K562 treated with DMSO at 1 percent for 12 hours (cell line): ENCODE measurements around the gene MR1. TPM values are rescaled to one million over a fixed set of nuclear protein-coding genes. Genes with fewer than 3 reads are reported as not detected.

Experiments
- total RNA-seq: library from RNA; unstranded; fragments of 300-600 nt; gene quantifications from 2 replicates; pipeline ENCODE4 v1.2.3, GENCODE V29; 2022; ENCODE audit not compliant: insufficient read depth

Gene MR1
- 10.4 and 20.6 TPM in 2 replicates for total RNA-seq

GRCh38 chr1:181033799-181034451 lies at the start of gene MR1:
Gene MR1 (plus strand): TSS chr1:181033983. CDS start chr1:181034008, 25 bp downstream.

GRCh38 chr1:181088079-181089016 lies 54.6 kb downstream of the MR1 start, which contains the start of gene IER5:
Gene IER5 (plus strand): TSS chr1:181088700. CDS start chr1:181088903, 203 bp downstream.

Other genes starting within 250 kb of the MR1 start
- gene KIAA1614, start 121.1 kb upstream of the MR1 start, total RNA-seq = 0.40 and 1.0 TPM in 2 replicates
- 5.1 and 10.9 TPM in 2 replicates for gene STX6, start 11.1 kb upstream of the MR1 start, total RNA-seq
- 74.8 and 85.2 TPM in 2 replicates for gene IER5, start 54.7 kb downstream of the MR1 start, total RNA-seq